Loucy (cell line): ENCODE measurements around the gene ACTRT2.

Experiments
- H2AFZ ChIP-seq: fragments of 200-600 bp; sonication (generic); 2 replicates; pipeline ENCODE4 v1.6.0; 2016; ENCODE audit warnings: antibody characterized with exemption, mild to moderate bottlenecking, low read length, moderate library complexity
- H3F3A ChIP-seq: fragments of 200-600 bp; 2 replicates; pipeline ENCODE4 v1.6.0; 2016; ENCODE audit warnings: antibody characterized with exemption, low read depth, mild to moderate bottlenecking
- H3K27me3 ChIP-seq: fragments of 200-600 bp; sonication (generic); 2 replicates; pipeline ENCODE4 v1.6.1; 2014; ENCODE audit warnings: low read length, mild to moderate bottlenecking; ENCODE audit not compliant: insufficient read depth, poor library complexity, severe bottlenecking
- H3K36me3 ChIP-seq: fragments of 200-600 bp; sonication (generic); 2 replicates; pipeline ENCODE4 v1.6.1; 2016; ENCODE audit warnings: low read length; ENCODE audit not compliant: insufficient read depth
- H3K4me1 ChIP-seq: fragments of 200-600 bp; sonication (generic); 2 replicates; pipeline ENCODE4 v1.5.1; 2014; ENCODE audit warnings: low read length, mild to moderate bottlenecking; ENCODE audit not compliant: insufficient read depth, poor library complexity, severe bottlenecking
- H3K4me2 ChIP-seq: fragments of 200-600 bp; sonication (generic); 2 replicates; pipeline ENCODE4 v1.6.0; 2014; ENCODE audit warnings: antibody characterized with exemption, low read length, low read depth, mild to moderate bottlenecking; ENCODE audit not compliant: poor library complexity, severe bottlenecking
- H3K4me3 ChIP-seq: fragments of 200-600 bp; sonication (generic); 2 replicates; pipeline ENCODE4 v1.5.1; 2014; ENCODE audit warnings: low read length, mild to moderate bottlenecking, mixed read lengths; ENCODE audit not compliant: poor library complexity, severe bottlenecking
- H3K79me2 ChIP-seq: fragments of 200-600 bp; sonication (generic); 2 replicates; pipeline ENCODE4 v1.6.1; 2014; ENCODE audit warnings: low read length; ENCODE audit not compliant: insufficient read depth
- H3K9ac ChIP-seq: fragments of 200-600 bp; sonication (generic); 2 replicates; pipeline ENCODE4 v1.6.0; 2014; ENCODE audit warnings: mild to moderate bottlenecking, low read depth, low read length, moderate library complexity; ENCODE audit not compliant: poor library complexity, severe bottlenecking
- H3K9me2 ChIP-seq: fragments of 200-600 bp; sonication (generic); replicated peaks from 2 replicates; pipeline ENCODE4 v1.6.1; 2016; ENCODE audit warnings: low read depth, low read length, mixed read lengths
- H3K9me3 ChIP-seq: fragments of 200-600 bp; sonication (generic); 2 replicates; pipeline ENCODE4 v1.6.1; 2014; ENCODE audit warnings: mild to moderate bottlenecking, antibody characterized with exemption, low read length, low read depth; ENCODE audit not compliant: insufficient read depth
- H4K20me1 ChIP-seq: fragments of 200-600 bp; sonication (generic); 2 replicates; pipeline ENCODE4 v1.6.0; 2014; ENCODE audit warnings: antibody characterized with exemption, low read length, mild to moderate bottlenecking; ENCODE audit not compliant: insufficient read depth, poor library complexity, severe bottlenecking
- EZH2phosphoT487 ChIP-seq: fragments of 200-600 bp; IDR thresholded peaks from 2 replicates; pipeline ENCODE4 v1.6.1; 2018; ENCODE audit warnings: antibody characterized with exemption, mild to moderate bottlenecking, moderate library complexity, borderline replicate concordance
- TF ChIP-seq, protein P1 (sequence below): fragments of 200-600 bp; sonication (generic); conservative IDR thresholded peaks from 2 replicates; pipeline ENCODE4 v1.5.1; 2014; ENCODE audit warnings: mild to moderate bottlenecking, antibody characterized with exemption, low read length

ACTRT2 gene

DNA sequence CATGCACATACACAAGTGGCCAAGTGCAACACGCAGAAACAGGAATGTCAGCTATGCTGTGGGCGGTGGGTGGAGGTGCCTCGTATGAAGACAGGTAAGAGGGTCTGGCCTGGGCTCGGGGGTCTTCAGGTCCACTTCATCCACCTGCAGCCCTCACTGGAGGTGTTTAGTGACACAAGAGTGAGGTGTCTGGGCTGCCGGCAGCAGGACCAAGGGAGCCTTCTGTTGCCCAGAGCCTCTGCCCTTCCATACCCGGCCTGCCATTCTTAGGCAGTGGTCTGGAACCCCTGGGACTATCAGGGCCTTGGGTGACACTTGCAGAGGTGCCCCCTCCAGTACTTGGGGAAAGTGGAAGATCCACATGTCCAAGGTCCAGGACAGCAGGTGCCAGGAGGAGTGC lies 21.7 kb upstream of the ACTRT2 start:
- H3K9me2 ChIP-seq: no peaks in the 10 kb centered on the region
- no peak overlapping the region for H3K4me3 ChIP-seq
- no peaks in the 10 kb centered on the region for H3F3A ChIP-seq
- no peaks in the 10 kb centered on the region for H3K36me3 ChIP-seq
- no peak for TF ChIP-seq EZH2phosphoT487
- TF ChIP-seq, protein P1, sequence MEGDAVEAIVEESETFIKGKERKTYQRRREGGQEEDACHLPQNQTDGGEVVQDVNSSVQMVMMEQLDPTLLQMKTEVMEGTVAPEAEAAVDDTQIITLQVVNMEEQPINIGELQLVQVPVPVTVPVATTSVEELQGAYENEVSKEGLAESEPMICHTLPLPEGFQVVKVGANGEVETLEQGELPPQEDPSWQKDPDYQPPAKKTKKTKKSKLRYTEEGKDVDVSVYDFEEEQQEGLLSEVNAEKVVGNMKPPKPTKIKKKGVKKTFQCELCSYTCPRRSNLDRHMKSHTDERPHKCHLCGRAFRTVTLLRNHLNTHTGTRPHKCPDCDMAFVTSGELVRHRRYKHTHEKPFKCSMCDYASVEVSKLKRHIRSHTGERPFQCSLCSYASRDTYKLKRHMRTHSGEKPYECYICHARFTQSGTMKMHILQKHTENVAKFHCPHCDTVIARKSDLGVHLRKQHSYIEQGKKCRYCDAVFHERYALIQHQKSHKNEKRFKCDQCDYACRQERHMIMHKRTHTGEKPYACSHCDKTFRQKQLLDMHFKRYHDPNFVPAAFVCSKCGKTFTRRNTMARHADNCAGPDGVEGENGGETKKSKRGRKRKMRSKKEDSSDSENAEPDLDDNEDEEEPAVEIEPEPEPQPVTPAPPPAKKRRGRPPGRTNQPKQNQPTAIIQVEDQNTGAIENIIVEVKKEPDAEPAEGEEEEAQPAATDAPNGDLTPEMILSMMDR: no peak
- no peak overlapping the region for H3K4me2 ChIP-seq
- H3K9me3 ChIP-seq: no peaks in the 10 kb centered on the region
- no peaks in the 10 kb centered on the region for H3K27me3 ChIP-seq
- H3K4me1 ChIP-seq: no peaks in the 10 kb centered on the region
- no peak overlapping the region for H2AFZ ChIP-seq
- no peaks in the 10 kb centered on the region for H3K79me2 ChIP-seq
- H4K20me1 ChIP-seq: no peaks in the 10 kb centered on the region
- H3K9ac ChIP-seq: no peak overlapping the region

DNA sequence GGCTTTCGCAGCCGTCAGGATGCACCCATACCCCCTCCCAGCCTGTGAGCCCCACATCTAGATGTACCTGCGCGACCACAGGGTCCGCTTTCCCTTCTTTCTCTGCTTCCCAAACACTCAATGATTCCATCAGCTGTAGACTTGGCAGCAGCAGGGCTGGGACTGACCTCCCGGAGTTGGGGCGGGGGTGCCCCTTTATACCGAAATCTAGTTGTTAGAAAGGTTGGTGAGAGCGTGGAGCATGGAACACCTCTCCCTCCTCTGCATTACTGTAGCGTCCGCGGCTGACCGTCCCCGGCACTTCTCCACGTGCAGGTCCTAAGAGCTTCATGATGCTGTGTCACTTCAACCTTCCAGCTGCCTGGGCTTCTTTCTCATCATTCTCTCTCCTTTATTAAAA lies 21.1 kb upstream of the ACTRT2 start:
- Histone ChIP-seq H3K79me2 (no peaks in the 10 kb centered on the region), H3K9ac (no peak overlapping the region), H3K36me3 (no peaks in the 10 kb centered on the region), H3K4me1 (no peaks in the 10 kb centered on the region), H3K4me2 (no peak overlapping the region), H2AFZ (no peak overlapping the region), H3K4me3 (no peak overlapping the region), H4K20me1 (no peaks in the 10 kb centered on the region), H3F3A (no peaks in the 10 kb centered on the region), H3K9me2 (no peaks in the 10 kb centered on the region), H3K9me3 (no peaks in the 10 kb centered on the region), H3K27me3 (no peaks in the 10 kb centered on the region)
- no peak for TF ChIP-seq EZH2phosphoT487
- TF ChIP-seq, protein P1: no peak

DNA sequence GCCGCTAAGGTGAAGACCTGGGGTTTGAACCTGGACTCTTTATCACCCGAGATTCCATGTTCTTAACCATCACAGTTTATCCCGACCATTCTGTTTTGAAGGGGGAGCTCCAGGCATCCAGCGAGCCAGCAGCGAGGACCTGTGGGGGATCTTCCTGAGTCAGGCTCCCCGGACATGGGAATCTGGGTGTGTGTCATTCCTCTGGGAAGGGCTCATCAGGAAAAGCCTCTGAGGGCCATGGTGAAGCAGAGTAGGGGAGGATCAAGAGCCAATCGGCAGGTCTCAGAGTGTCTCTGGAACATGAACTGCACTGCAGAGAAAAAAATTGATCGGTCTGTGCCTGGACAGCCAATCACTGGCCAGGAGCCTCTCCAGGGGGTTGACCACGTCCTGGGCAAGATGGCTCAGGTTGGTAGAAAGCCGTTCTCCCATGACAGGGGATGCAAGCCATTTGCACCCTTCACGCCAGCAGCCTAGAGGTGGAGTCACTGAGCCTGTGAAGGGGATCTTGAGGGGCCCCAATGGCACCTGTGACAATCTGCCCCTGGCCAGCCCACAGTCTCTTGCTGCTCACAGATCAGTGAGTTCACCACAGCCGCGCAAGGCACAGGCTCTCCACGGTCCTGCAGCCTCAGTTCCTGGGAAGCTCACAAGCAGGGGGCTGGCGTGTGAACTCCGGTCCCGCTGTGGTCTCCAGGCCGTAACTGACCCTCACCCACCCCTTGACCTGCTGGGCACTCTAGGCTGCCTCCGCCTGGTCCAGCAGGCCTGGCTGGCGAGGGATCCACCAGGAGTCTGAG lies 20.4 kb upstream of the ACTRT2 start:
- no peaks in the 10 kb centered on the region for H3K4me1 ChIP-seq
- no peaks in the 10 kb centered on the region for H3K9me2 ChIP-seq
- H3K9ac ChIP-seq: no peak overlapping the region
- H4K20me1 ChIP-seq: no peaks in the 10 kb centered on the region
- H3F3A ChIP-seq: no peaks in the 10 kb centered on the region
- TF ChIP-seq EZH2phosphoT487: no peak
- TF ChIP-seq, protein P1: no peak
- no peaks in the 10 kb centered on the region for H3K36me3 ChIP-seq
- H3K9me3 ChIP-seq: no peaks in the 10 kb centered on the region
- no peaks in the 10 kb centered on the region for H3K79me2 ChIP-seq
- H3K27me3 ChIP-seq: no peaks in the 10 kb centered on the region
- H2AFZ ChIP-seq: no peak overlapping the region; the same call in 1 of the 2 replicates
- no peak overlapping the region for H3K4me3 ChIP-seq
- H3K4me2 ChIP-seq: no peak overlapping the region
